GM13977 (cell line): ENCODE data around the gene RPL32.
"Not testable (repeated sequence)": the region's sequence is repeated elsewhere in the genome, so short reads cannot be mapped to it uniquely, and the experiment has no call there.

ENCODE experiments used
- DNase-seq: peaks from one replicate; pipeline ENCODE4 v3.0.0; 2012; ENCODE audit warnings: low spot score
- CTCF ChIP-seq: IDR thresholded peaks from 2 replicates; pipeline ENCODE4 v1.5.1; 2012; ENCODE audit warnings: mild to moderate bottlenecking, control low read depth; ENCODE audit not compliant: insufficient read depth; ENCODE audit errors: extremely low read depth, missing control alignments
- in situ Hi-C: fragments of 300-500 bp; cut with MboI; formaldehyde crosslinking; loops from one replicate; pipeline ENCODE4 v1.12.0; 2022; ENCODE audit warnings: low sequenced_read_pairs, low pct_unique_long_range_greater_than_20kb, mixed read lengths, inconsistent platforms; ENCODE audit not compliant: unreplicated experiment

Gene RPL32

DNA sequence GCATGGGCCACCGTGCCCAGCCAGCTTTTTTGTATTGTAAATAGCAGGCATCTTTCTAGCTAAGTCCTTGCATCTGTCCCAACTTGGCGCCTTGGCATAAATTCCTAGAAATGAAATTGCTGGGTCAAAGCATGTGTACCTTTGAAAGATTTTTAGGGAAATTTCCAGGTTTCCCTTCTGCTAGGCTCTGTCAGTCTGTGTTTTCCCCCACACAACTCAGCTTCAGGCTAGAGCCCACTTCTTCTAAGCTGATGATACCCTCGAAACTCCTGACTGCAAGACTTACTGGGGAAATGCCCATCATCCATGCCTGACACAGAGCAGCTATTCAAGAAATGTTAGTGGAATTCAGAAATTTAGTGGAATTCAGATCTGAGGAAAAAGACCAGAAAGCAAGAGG lies 10.8 kb upstream of the RPL32 start:
- no peak for DNase-seq
- in situ Hi-C loops: no loop called here
- no peak for TF ChIP-seq CTCF

- no peak for DNase-seq
- in situ Hi-C loops: no loop called here
- TF ChIP-seq CTCF: no peak
These were observed 4.4 kb upstream of the RPL32 start for GRCh38 chr3:12845811-12846210.

DNA sequence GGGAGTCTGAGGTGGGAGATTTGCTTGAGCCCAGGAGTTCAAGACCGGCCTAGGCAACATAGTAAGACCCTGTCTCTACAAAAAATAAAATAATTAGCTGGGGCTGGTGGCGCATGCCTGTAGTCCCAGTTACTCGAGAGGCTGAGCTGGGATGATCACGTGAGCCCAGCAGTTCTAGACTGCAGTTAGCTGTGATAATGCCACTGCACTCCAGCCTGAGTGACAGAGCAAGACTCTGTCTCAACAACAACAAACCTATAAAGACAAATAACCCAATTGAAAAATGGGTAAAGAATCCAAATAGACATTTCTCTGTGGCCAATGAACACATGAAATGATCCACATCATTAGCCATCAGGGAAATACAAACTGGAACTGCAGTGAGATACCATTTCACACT lies 1.1 kb upstream of the RPL32 start:
- no peak for TF ChIP-seq CTCF
- DNase-seq: no peak
- in situ Hi-C loops: no loop called here

- DNase-seq: no peak
- TF ChIP-seq CTCF: no peak
- in situ Hi-C loops: no loop called here
These were observed 584 bp upstream of the RPL32 start for GRCh38 chr3:12841970-12842328.

GRCh38 chr3:12840591-12841148 lies 695 bp downstream of the RPL32 start:
- DNase-seq: no peak
- in situ Hi-C loops: no loop called here
- no peak for TF ChIP-seq CTCF

DNA sequence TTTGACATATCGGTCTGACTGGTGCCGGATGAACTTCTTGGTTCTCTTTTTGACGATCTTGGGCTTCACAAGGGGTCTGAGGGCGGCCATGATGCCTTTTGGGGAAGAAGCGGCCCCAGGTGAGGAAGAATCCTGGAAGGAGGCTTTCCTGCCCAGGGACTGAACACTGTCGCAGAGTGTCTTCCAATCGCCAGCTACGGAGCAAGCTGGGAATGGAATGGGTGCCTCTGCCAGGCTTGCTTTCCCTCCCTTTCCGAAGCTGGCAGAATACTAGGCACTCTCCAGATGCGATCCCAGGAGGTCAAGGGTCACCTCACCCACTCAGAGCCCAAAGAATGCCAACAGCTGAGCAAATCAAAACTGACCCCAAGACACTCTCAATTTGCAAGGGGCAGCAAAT lies 1.2 kb downstream of the RPL32 start:
- in situ Hi-C loops, DNase-seq: not testable (repeated sequence)

DNA sequence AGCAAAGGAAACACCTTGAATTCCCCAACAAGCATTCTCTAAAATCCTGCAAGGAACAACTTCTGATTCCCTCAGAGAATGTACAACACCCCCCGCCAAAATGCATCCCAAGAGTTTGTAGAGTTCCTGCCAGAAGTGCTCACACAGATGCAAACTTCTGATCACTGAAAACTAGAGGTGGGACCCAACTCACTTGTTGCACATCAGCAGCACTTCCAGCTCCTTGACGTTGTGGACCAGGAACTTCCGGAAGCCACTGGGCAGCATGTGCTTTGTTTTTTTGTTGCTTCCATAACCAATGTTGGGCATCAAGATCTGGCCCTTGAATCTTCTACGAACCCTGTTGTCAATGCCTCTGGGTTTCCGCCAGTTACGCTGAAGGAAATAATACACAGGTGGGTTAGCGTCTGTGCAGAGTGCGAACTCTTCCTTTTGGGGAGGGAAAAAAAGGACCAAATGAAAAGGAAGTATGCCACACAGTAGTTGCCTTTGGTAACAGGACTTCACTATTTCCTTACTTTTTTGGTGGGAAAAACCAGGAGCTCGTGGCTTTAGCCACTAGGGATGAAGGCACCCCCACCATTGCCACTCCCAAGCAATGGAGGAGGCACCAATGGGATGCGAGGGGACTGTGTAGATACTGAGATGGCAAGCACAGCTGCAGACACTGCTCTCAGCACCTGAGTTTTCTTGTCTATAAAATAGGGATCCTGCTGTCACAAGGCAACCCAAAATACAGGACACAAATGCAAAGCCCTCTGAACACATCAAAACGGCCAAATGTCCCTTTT lies 2.0 kb downstream of the RPL32 start:
- in situ Hi-C loops: no loop called here
- TF ChIP-seq CTCF: no peak
- DNase-seq: no peak
